ENCODE results near the gene TRAPPC2B. TPM values are rescaled to one million over a fixed set of nuclear protein-coding genes. Genes with fewer than 3 reads are reported as not detected.

Gene TRAPPC2B
- total and polyA plus RNA-seq, 2 of the 13 experiments (the other 11 are each of a cell fraction or from before 2014, with no cell fraction given), result 13.3 to 17.7 TPM

DNA sequence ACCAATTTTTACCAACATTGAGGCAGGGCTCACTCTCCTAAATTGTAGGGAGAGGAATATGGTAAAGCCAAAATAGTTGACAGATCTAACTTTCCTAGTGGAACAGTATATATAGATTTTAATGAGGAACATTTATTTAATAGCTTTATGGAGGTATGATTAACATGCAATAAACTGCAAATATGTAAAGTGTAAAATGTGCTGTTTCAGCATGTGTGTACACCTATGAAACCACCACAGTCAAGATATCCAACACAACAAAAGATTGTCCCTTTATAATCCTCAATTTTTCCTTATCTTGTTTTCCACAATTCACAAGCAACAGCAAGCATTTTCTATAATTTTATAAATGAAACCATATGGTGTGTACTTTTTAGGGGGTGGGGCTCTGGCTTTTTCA lies 4.1 kb upstream of the TRAPPC2B start:
- POLR2A ChIA-PET, result no interaction called here
- FAIRE-seq, result no peak

DNA sequence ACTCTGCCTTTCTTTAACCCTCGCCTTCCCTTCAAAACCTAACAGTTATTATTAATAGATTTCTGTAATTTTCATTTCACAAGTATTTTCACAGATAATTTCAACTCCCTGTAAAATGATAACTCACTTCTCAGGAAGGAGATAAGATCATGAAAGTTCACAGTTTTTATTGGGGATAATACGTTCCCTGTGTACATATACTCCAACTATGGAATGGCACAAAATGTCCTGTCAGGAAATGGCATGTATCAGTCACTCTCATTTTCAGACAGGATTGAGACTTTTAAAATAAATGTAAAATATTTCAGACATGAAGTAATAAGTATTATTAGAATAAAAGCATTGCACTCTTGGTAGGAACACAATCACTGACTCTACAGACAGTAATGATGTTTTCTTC lies 932 bp upstream of the TRAPPC2B start:
- in situ Hi-C loops (cut with HindIII; ENCODE audit: extremely low pct_ligation_motif_present, low pct_unique_long_range_greater_than_20kb) (no loop called here), intact Hi-C loops (cut with micrococcal nuclease; ENCODE audit: unreplicated experiment) (loop anchor here (2.0 to 5.0 kb wide), 4 partner anchors 40 to 252 kb away; partner anchors contain the start of genes ZNF134, ZNF460 and ZNF543)
- ATAC-seq (no peak), DNase-seq (ENCODE audit: low spot score) (no peak), FAIRE-seq (no peak)
- Histone ChIP-seq H3K4me3 (replicated peaks in 1 of 3; ENCODE audit: insufficient read depth in 1 of 3, low read depth in 2 of 3, low read length in 3 of 3) (peak overlapping the region; percentile 65 to 85 (median 75)), H4K20me1 (ENCODE audit: insufficient read depth, low read length) (no peaks in the 10 kb centered on the region; the same call in 1 of the 2 replicates), H3K36me3 (replicated peaks in 1 of 2; ENCODE audit: control insufficient read depth in 1 of 2, insufficient read depth in 2 of 2, low read length in 2 of 2) (peaks cover 1 to 17% of the 10 kb centered on the region in 2 experiments; a peak in 3 of 5 replicates), H3K4me2 (ENCODE audit: low read depth, low read length) (peak overlapping the region; percentile 75), H3K27me3 (ENCODE audit: control insufficient read depth in 1 of 2, insufficient read depth in 2 of 2, low read length in 2 of 2) (no peaks in the 10 kb centered on the region), H3K27ac (ENCODE audit: extremely low read length, insufficient read depth, low read length) (peak overlapping the region; percentile 82), H3K9me3 (ENCODE audit: low read length) (no peaks in the 10 kb centered on the region), H3K9ac (ENCODE audit: insufficient read depth, low read depth, low read length) (peak overlapping the region; percentile 88), H2AFZ (ENCODE audit: low read length) (peak overlapping the region; percentile 92), H3K79me2 (ENCODE audit: insufficient read depth, low read length) (peaks cover 8% of the 10 kb centered on the region), H3K4me1 (ENCODE audit: insufficient read depth, low read length) (peaks cover 13% of the 10 kb centered on the region; the same call in 1 of the 2 replicates)
- WGBS (ENCODE audit: low lambda C conversion rate), result 75% methylated on average over 2 of the region's 2 CpGs
- no TSS peak for BruUV-seq (replicated peaks)
- peak; percentile 67; the same call in 1 of the 2 replicates for TF ChIP-seq ZNF652 (CRISPR knock-in tag; IDR thresholded peaks at IDR 0.05; ENCODE audit: borderline replicate concordance, low read depth)
- no peak for TF ChIP-seq KMT2A (CRISPR knock-in tag; IDR thresholded peaks at IDR 0.05)
- ChIA-PET POLR2A (interaction anchor here (0.8 to 1.8 kb wide), 4 partner anchors 11 to 86 kb away, joined by 3 to 21 read pairs (median 8); partner anchors contain the start of genes ZNF304, ZNF548 and ZNF749), CTCF (ENCODE audit: low intra/inter-chr PET ratio, low total read pairs) (no interaction called here)

More for the DNA sequence above, 4.1 kb upstream of the TRAPPC2B start:
- intact Hi-C loops (cut with micrococcal nuclease; ENCODE audit: unreplicated experiment) (no loop called here), in situ Hi-C loops (cut with HindIII; ENCODE audit: extremely low pct_ligation_motif_present, low pct_unique_long_range_greater_than_20kb) (no loop called here)
- peak; percentile 18 to 54; a peak in 2 of 4 replicates for TF ChIP-seq MAFK (conservative IDR thresholded peaks at IDR 0.05 in 1 of 2, IDR thresholded peaks at IDR 0.05 in 1 of 2; ENCODE audit: low read length in 2 of 2)
- TF ChIP-seq SALL1 (CRISPR knock-in tag; IDR thresholded peaks at IDR 0.05), result no peak
- no peak for TF ChIP-seq U2AF1 (optimal IDR thresholded peaks at IDR 0.05; ENCODE audit: low read depth, low read length)
- CTCF ChIA-PET (ENCODE audit: low intra/inter-chr PET ratio, low total read pairs), result no interaction called here
- no TSS peak for BruUV-seq (replicated peaks)
- H3K36me3 ChIP-seq (replicated peaks in 1 of 2; ENCODE audit: control insufficient read depth in 1 of 2, insufficient read depth in 2 of 2, low read length in 2 of 2), result peaks cover 9 to 47% of the 10 kb centered on the region in 2 experiments
- no peak overlapping the region for H2AFZ ChIP-seq (ENCODE audit: low read length)
- no peak overlapping the region for H3K4me2 ChIP-seq (ENCODE audit: low read depth, low read length)
- H3K9ac ChIP-seq (ENCODE audit: insufficient read depth, low read depth, low read length), result no peak overlapping the region
- H3K4me3 ChIP-seq (replicated peaks in 1 of 3; ENCODE audit: insufficient read depth in 1 of 3, low read depth in 2 of 3, low read length in 3 of 3), result no peak overlapping the region
- H3K27ac ChIP-seq (ENCODE audit: extremely low read length, insufficient read depth, low read length), result no peak overlapping the region
- no peaks in the 10 kb centered on the region for H3K27me3 ChIP-seq (ENCODE audit: control insufficient read depth in 1 of 2, insufficient read depth in 2 of 2, low read length in 2 of 2)
- ATAC-seq (no peak), DNase-seq (ENCODE audit: low spot score) (no peak)
- H4K20me1 ChIP-seq (ENCODE audit: insufficient read depth, low read length), result no peaks in the 10 kb centered on the region
- H3K4me1 ChIP-seq (ENCODE audit: insufficient read depth, low read length), result peaks cover 7% of the 10 kb centered on the region; the same call in 1 of the 2 replicates
- no peaks in the 10 kb centered on the region for H3K9me3 ChIP-seq (ENCODE audit: low read length)
- peaks cover 7% of the 10 kb centered on the region for H3K79me2 ChIP-seq (ENCODE audit: insufficient read depth, low read length)
